Pericardium fibroblast (primary cell): Measurements from ENCODE around the gene FGFRL1. TPM values are rescaled to one million over a fixed set of nuclear protein-coding genes. Genes with fewer than 3 reads are reported as not detected.

Source experiments
- total RNA-seq: library from RNA; depleted of rRNA; stranded (reverse); fragments of >200 nt; gene quantifications from 2 replicates; pipeline ENCODE4 v1.2.3, GENCODE V29; 2015

Gene FGFRL1
- total RNA-seq, result 36.3 and 44.0 TPM in 2 replicates

GRCh38 chr4:1011022-1011665, at the start of gene FGFRL1:
FGFRL1 (plus strand) TSS chr4:1011626; CDS start chr4:1012486, 860 bp downstream.

GRCh38 chr4:973431-974397, 37.7 kb upstream of the FGFRL1 start, which contains the start of gene DGKQ:
DGKQ (minus strand) TSS chr4:973569; CDS start chr4:973482, 87 bp downstream.

GRCh38 chr4:986879-987623, 24.4 kb upstream of the FGFRL1 start, which contains the start of gene IDUA:
IDUA (plus strand) TSS chr4:987044; CDS start chr4:987085, 41 bp downstream.

GRCh38 chr4:993111-994029, 18.1 kb upstream of the FGFRL1 start, which contains the start of gene SLC26A1:
SLC26A1 (minus strand) TSS chr4:993404; CDS start chr4:991703, 1,701 bp downstream.

Other genes starting within 250 kb of the FGFRL1 start
- gene CPLX1, start 185.5 kb upstream of the FGFRL1 start, total RNA-seq, result 0.34 and 0.47 TPM in 2 replicates
- gene GAK, start 79.3 kb upstream of the FGFRL1 start, total RNA-seq, result 32.5 and 90.6 TPM in 2 replicates
- gene TMEM175, start 79.2 kb upstream of the FGFRL1 start, total RNA-seq, result 24.3 and 33.8 TPM in 2 replicates
- 8.8 and 10.7 TPM in 2 replicates for gene DGKQ, start 38.1 kb upstream of the FGFRL1 start, total RNA-seq
- gene IDUA, start 24.6 kb upstream of the FGFRL1 start, total RNA-seq, result 23.9 and 44.9 TPM in 2 replicates
- under 0.01 and 0.09 TPM in 2 replicates for gene SLC26A1, start 18.2 kb upstream of the FGFRL1 start, total RNA-seq
- gene RNF212, start 101.9 kb downstream of the FGFRL1 start, total RNA-seq, result 4.2 and 4.6 TPM in 2 replicates
- gene SPON2, start 161.0 kb downstream of the FGFRL1 start, total RNA-seq, result 570 and 577 TPM in 2 replicates
- 141 and 163 TPM in 2 replicates for gene CTBP1, start 237.5 kb downstream of the FGFRL1 start, total RNA-seq